PC-9 (cell line): ENCODE results near the gene CMIP. TPM values are rescaled to one million over a fixed set of nuclear protein-coding genes. Genes with fewer than 3 reads are reported as not detected.

Source experiments
- BruUV-seq: library from RNA; stranded (reverse); fragments of 400-500 nt; replicated peaks from 2 replicates; lab custom pipeline; 2021; lab: Mats Ljungman, UMichigan
- CTCF ChIA-PET: fragments of 300-600 bp; sonication (Branson Sonifier 250); formaldehyde crosslinking; loops from one replicate; lab custom pipeline; 2022; ENCODE audit warnings: antibody characterized with exemption; lab: Charles Lee
- POLR2A ChIA-PET: fragments of 300-600 bp; sonication (Branson Sonifier 250); formaldehyde crosslinking; loops from one replicate; lab custom pipeline; 2022; ENCODE audit warnings: antibody characterized with exemption; ENCODE audit not compliant: unreplicated experiment; lab: Charles Lee
- DNase-seq, 2 experiments: peaks; one replicate each; pipeline versions ENCODE4 v3.0.0 to v3.0.0-alpha.2; 2015 to 2022; ENCODE audit warnings: mixed read lengths in 1 of 2
- H2AFZ ChIP-seq: fragments of 200-600 bp; sonication (generic); 2 replicates; pipeline ENCODE4 v1.8.1; 2017; ENCODE audit warnings: antibody characterized with exemption
- H3F3A ChIP-seq: fragments of 200-600 bp; sonication (generic); 2 replicates; pipeline ENCODE4 v1.8.1; 2017; ENCODE audit warnings: antibody characterized with exemption, mild to moderate bottlenecking, low read depth; ENCODE audit not compliant: insufficient read depth
- H3K27ac ChIP-seq: fragments of 200-600 bp; sonication (generic); 2 replicates; pipeline ENCODE4 v1.6.1; 2016; ENCODE audit warnings: mixed run types
- H3K27me3 ChIP-seq: fragments of 200-600 bp; sonication (generic); 2 replicates; pipeline ENCODE4 v1.6.1; 2016; ENCODE audit warnings: low read depth, mixed run types; ENCODE audit not compliant: insufficient read depth
- H3K36me3 ChIP-seq: fragments of 200-600 bp; sonication (generic); 2 replicates; pipeline ENCODE4 v1.6.1; 2016; ENCODE audit warnings: low read depth, mixed run types
- H3K4me1 ChIP-seq: fragments of 200-600 bp; sonication (generic); replicated peaks from 2 replicates; pipeline ENCODE4 v1.6.1; 2016; ENCODE audit warnings: mixed run types; ENCODE audit not compliant: insufficient read depth
- H3K4me2 ChIP-seq: fragments of 200-600 bp; sonication (generic); 2 replicates; pipeline ENCODE4 v1.6.1; 2017; ENCODE audit warnings: mixed run types
- H3K4me3 ChIP-seq: fragments of 200-600 bp; sonication (generic); 2 replicates; pipeline ENCODE4 v1.6.1; 2016; ENCODE audit warnings: mixed run types
- H3K79me2 ChIP-seq: fragments of 200-600 bp; sonication (generic); 2 replicates; pipeline ENCODE4 v1.6.1; 2017; ENCODE audit warnings: low read depth, mixed run types
- H3K9me2 ChIP-seq: fragments of 200-600 bp; sonication (generic); 2 replicates; pipeline ENCODE4 v1.8.1; 2017; ENCODE audit warnings: mild to moderate bottlenecking; ENCODE audit not compliant: insufficient read depth
- H3K9me3 ChIP-seq: fragments of 200-600 bp; sonication (generic); 2 replicates; pipeline ENCODE4 v1.8.1; 2016; ENCODE audit warnings: low read depth; ENCODE audit not compliant: insufficient read depth
- H4K20me1 ChIP-seq: fragments of 200-600 bp; sonication (generic); 2 replicates; pipeline ENCODE4 v1.8.1; 2017; ENCODE audit not compliant: insufficient read depth
- CTCF ChIP-seq: fragments of 200-600 bp; sonication (generic); conservative IDR thresholded peaks from 2 replicates; pipeline ENCODE4 v1.6.1; 2017; ENCODE audit warnings: mixed run types, antibody characterized with exemption, mild to moderate bottlenecking, moderate library complexity
- EZH2 ChIP-seq: fragments of 200-600 bp; sonication (generic); IDR thresholded peaks from 2 replicates; pipeline ENCODE4 v1.8.0; 2017; ENCODE audit warnings: antibody characterized with exemption, low read depth
- intact Hi-C: fragments of 100-400 bp; cut with micrococcal nuclease; formaldehyde crosslinking; loops from one replicate; pipeline ENCODE4 v1.10.0; 2022; ENCODE audit not compliant: unreplicated experiment
- total RNA-seq: library from RNA; stranded (reverse); gene quantifications from 2 replicates; pipeline ENCODE4 v1.2.3, GENCODE V29; 2021

CMIP gene
- total RNA-seq, 1 experiment from 2014 or later = 96.6 TPM

GRCh38 chr16:81397058-81397878 lies 47.3 kb upstream of the CMIP start:
- BruUV-seq = no TSS peak
- Histone ChIP-seq H3K4me2 (no peak overlapping the region), H3F3A (peaks cover 12% of the 10 kb centered on the region), H4K20me1 (no peaks in the 10 kb centered on the region), H3K9me3 (no peaks in the 10 kb centered on the region), H3K27me3 (no peaks in the 10 kb centered on the region), H3K36me3 (no peaks in the 10 kb centered on the region), H3K4me1 (peaks cover 14% of the 10 kb centered on the region), H2AFZ (no peak overlapping the region), H3K27ac (no peak overlapping the region), H3K9me2 (no peaks in the 10 kb centered on the region), H3K79me2 (no peaks in the 10 kb centered on the region), H3K4me3 (no peak overlapping the region)
- intact Hi-C loops = no loop called here
- ChIA-PET POLR2A (no interaction called here), CTCF (interaction anchor here (0.6 kb wide), 1 partner anchor 176 kb away, joined by 4 read pairs; no protein-coding TSS in a partner anchor)
- TF ChIP-seq CTCF (no peak), EZH2 (no peak)
- no peak for DNase-seq

DNA sequence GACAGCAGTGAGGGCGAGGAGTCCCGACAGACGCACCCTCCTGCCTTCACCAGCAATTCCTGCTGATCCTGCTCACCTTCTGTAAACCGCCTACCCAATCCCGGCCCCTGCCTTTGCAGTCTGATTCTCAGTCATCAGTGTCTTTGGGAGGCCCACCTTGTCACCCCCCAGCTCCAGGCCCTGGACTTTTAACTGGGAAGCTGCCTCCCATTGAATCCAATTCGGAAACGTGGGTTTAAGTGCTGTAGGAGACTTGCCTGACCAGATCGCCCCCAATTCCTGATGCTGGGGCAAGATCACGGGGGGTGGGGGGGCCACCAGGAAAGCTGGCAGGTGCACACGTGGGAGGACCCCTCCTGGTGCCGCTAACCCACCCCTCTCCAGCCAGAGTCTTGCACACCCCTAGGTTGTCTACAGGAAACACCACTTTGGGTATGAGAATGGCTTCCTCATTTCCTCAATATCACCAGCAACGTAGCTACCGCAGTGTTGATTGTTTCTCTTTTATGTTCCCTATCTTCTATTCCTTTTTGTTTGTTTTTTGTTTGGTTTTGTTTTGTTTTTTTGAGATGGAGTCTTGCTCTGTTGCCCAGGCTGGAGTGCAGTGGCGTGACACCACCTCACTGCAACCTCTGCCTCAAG lies 46.6 kb upstream of the CMIP start:
- H3K4me2 ChIP-seq = no peak overlapping the region
- peaks cover 14% of the 10 kb centered on the region for H3K4me1 ChIP-seq
- no peak overlapping the region for H2AFZ ChIP-seq
- ChIA-PET POLR2A (no interaction called here), CTCF (interaction anchor here (0.6 kb wide), 1 partner anchor 175 kb away, joined by 4 read pairs; no protein-coding TSS in a partner anchor)
- intact Hi-C loops = no loop called here
- peaks cover 12% of the 10 kb centered on the region for H3F3A ChIP-seq
- H3K27ac ChIP-seq = no peak overlapping the region
- BruUV-seq = no TSS peak
- no peaks in the 10 kb centered on the region for H3K9me2 ChIP-seq
- H3K9me3 ChIP-seq = no peaks in the 10 kb centered on the region
- H3K4me3 ChIP-seq = no peak overlapping the region
- DNase-seq = no peak
- H3K36me3 ChIP-seq = no peaks in the 10 kb centered on the region
- H3K27me3 ChIP-seq = no peaks in the 10 kb centered on the region
- H4K20me1 ChIP-seq = no peaks in the 10 kb centered on the region
- peaks cover 3% of the 10 kb centered on the region; the same call in 1 of the 2 replicates for H3K79me2 ChIP-seq
- TF ChIP-seq CTCF = no peak
- TF ChIP-seq EZH2 = no peak

- H3K27me3 ChIP-seq = no peaks in the 10 kb centered on the region
- TF ChIP-seq EZH2 (no peak), CTCF (no peak)
- ChIA-PET POLR2A (no interaction called here), CTCF (no interaction called here)
- peak overlapping the region; percentile 83 for H3K27ac ChIP-seq
- H3K36me3 ChIP-seq = no peaks in the 10 kb centered on the region
- H2AFZ ChIP-seq = no peak overlapping the region
- peaks cover 7% of the 10 kb centered on the region; the same call in 1 of the 2 replicates for H3K79me2 ChIP-seq
- no peak for DNase-seq
- H3K9me3 ChIP-seq = no peaks in the 10 kb centered on the region
- H4K20me1 ChIP-seq = no peaks in the 10 kb centered on the region
- H3K4me1 ChIP-seq = peaks cover 27% of the 10 kb centered on the region
- BruUV-seq = no TSS peak
- H3K4me3 ChIP-seq = no peak overlapping the region
- no peak overlapping the region for H3K4me2 ChIP-seq
- intact Hi-C loops = loop anchor here (5.0 kb wide), 1 partner anchor 297 kb away; no protein-coding TSS in a partner anchor
- H3K9me2 ChIP-seq = no peaks in the 10 kb centered on the region
- H3F3A ChIP-seq = peaks cover 16% of the 10 kb centered on the region
Measured at GRCh38 chr16:81399909-81400308, 44.7 kb upstream of the CMIP start.
